Fibroblast of lung (primary cell): ENCODE measurements around the gene SLC27A4. TPM values are rescaled to one million over a fixed set of nuclear protein-coding genes. Genes with fewer than 3 reads are reported as not detected.

ENCODE experiments used
- DNase-seq, 2 donors: peaks; one replicate each; pipeline versions ENCODE4 v3.0.0 to v3.0.0-alpha.2; 2010; ENCODE audit warnings: low read depth in 2 of 2
- H2AFZ ChIP-seq: 2 replicates; pipeline ENCODE4 v1.5.1; 2012; ENCODE audit warnings: low read length, control low read depth, inconsistent platforms
- H3K27ac ChIP-seq: 2 replicates; pipeline ENCODE4 v1.5.1; 2011; ENCODE audit warnings: low read length, control low read depth; ENCODE audit not compliant: insufficient read depth
- H3K27me3 ChIP-seq: 2 replicates; pipeline ENCODE4 v1.5.1; 2011; ENCODE audit warnings: mild to moderate bottlenecking, low read length; ENCODE audit not compliant: control insufficient read depth, insufficient read depth
- H3K36me3 ChIP-seq: 2 replicates; pipeline ENCODE4 v1.5.1; 2011; ENCODE audit warnings: low read length; ENCODE audit not compliant: control insufficient read depth, insufficient read depth
- H3K4me1 ChIP-seq: 2 replicates; pipeline ENCODE4 v1.5.1; 2011; ENCODE audit warnings: low read length; ENCODE audit not compliant: control insufficient read depth, insufficient read depth; ENCODE audit errors: extremely low read depth
- H3K4me2 ChIP-seq: 2 replicates; pipeline ENCODE4 v1.5.1; 2011; ENCODE audit warnings: low read length, control low read depth; ENCODE audit not compliant: insufficient read depth; ENCODE audit errors: extremely low read depth
- H3K4me3 ChIP-seq, 4 experiments: fragments of 200-600 bp in 1 of 4; sonication (generic) in 1 of 4; replicated peaks in 1 of 4; 2 replicates each; pipeline ENCODE4 v1.5.1; 2011 to 2016; ENCODE audit warnings: low read length in 4 of 4, low read depth in 3 of 4, mild to moderate bottlenecking in 3 of 4, control low read depth in 2 of 4, inconsistent platforms in 1 of 4, mixed read lengths in 1 of 4; ENCODE audit not compliant: insufficient read depth in 1 of 4; ENCODE audit errors: control extremely low read depth in 1 of 4
- H3K79me2 ChIP-seq: 2 replicates; pipeline ENCODE4 v1.5.1; 2012; ENCODE audit warnings: mild to moderate bottlenecking, low read length, inconsistent platforms; ENCODE audit not compliant: control insufficient read depth, insufficient read depth
- H3K9ac ChIP-seq: 2 replicates; pipeline ENCODE4 v1.5.1; 2011; ENCODE audit warnings: mild to moderate bottlenecking, low read length, control low read depth; ENCODE audit not compliant: insufficient read depth
- H3K9me3 ChIP-seq: 2 replicates; pipeline ENCODE4 v1.5.1; 2012; ENCODE audit warnings: low read depth, low read length; ENCODE audit not compliant: control insufficient read depth, insufficient read depth
- H4K20me1 ChIP-seq: 2 replicates; pipeline ENCODE4 v1.5.1; 2011; ENCODE audit warnings: low read length; ENCODE audit not compliant: control insufficient read depth, insufficient read depth; ENCODE audit errors: extremely low read depth
- CTCF ChIP-seq, 2 donors: IDR thresholded peaks in 1 of 2; conservative IDR thresholded peaks in 1 of 2; 1 replicate in 1 of 2; 2 replicates in 1 of 2; pipeline ENCODE4 v1.5.1; 2011 to 2012; ENCODE audit warnings: low read length in 2 of 2, control low read depth in 1 of 2, inconsistent platforms in 1 of 2, low read depth in 1 of 2, mild to moderate bottlenecking in 1 of 2
- EZH2 ChIP-seq: IDR thresholded peaks from 2 replicates; pipeline ENCODE4 v1.5.1; 2012; ENCODE audit warnings: low read length, control low read depth, mild to moderate bottlenecking; ENCODE audit errors: missing control alignments
- polyA plus RNA-seq, 2 donors: library from polyadenylated mRNA; depleted of rRNA in 1 of 2; stranded (reverse) in 1 of 2; unstranded in 1 of 2; fragments of >200 nt; gene quantifications; 2 replicates each; pipeline ENCODE4 v1.2.1, GENCODE V29; 2011 to 2012; ENCODE audit warnings: missing spikeins in 1 of 2
- total RNA-seq: library from RNA; depleted of rRNA; stranded (reverse); fragments of >200 nt; gene quantifications from 2 replicates; pipeline ENCODE4 v1.2.1, GENCODE V29; 2014

The SLC27A4 gene
- total and polyA plus RNA-seq, 2 donors (not counting 1 experiment from before 2014, with no cell fraction given): 10.3 to 11.7 TPM

DNA sequence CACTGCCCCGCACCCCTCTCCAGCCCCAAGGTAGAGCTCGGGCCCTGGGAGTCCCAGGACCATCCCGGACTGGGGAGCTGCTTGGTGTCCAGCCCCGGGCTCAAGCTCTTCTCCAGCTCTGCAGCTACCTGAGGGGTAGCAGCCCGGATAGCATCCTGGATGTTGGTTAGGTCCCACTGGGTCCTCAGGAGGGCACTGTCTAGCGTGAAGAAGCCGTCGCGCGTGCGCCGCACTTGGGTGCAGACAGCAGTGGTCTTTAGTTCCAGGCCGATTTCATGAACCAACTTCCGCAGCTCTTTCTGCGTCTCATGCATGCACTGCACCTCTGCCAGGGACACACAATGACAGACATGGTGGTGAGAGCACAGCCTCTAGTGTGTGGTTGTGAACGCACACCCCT, 30.8 kb upstream of the SLC27A4 start:
- Histone ChIP-seq H3K4me2 (no peak overlapping the region), H3K9me3 (no peaks in the 10 kb centered on the region), H3K9ac (no peak overlapping the region), H3K27me3 (no peaks in the 10 kb centered on the region), H3K36me3 (peaks cover 12% of the 10 kb centered on the region), H3K4me1 (peaks cover 4% of the 10 kb centered on the region), H3K27ac (no peak overlapping the region), H2AFZ (no peak overlapping the region), H3K4me3 (no peak overlapping the region), H3K79me2 (no peaks in the 10 kb centered on the region), H4K20me1 (no peaks in the 10 kb centered on the region)
- no peak for DNase-seq
- TF ChIP-seq CTCF (conservative IDR thresholded peaks at IDR 0.05 in 1 of 2, IDR thresholded peaks at IDR 0.05 in 1 of 2; ENCODE audit: low read depth in 1 of 2, low read length in 2 of 2): no peak
- TF ChIP-seq EZH2: no peak

GRCh38 chr9:128310461-128310860, 29.9 kb upstream of the SLC27A4 start:
- no peak overlapping the region for H3K4me3 ChIP-seq
- no peak for DNase-seq
- H3K27me3 ChIP-seq: no peaks in the 10 kb centered on the region
- H3K36me3 ChIP-seq: peaks cover 12% of the 10 kb centered on the region
- H3K9ac ChIP-seq: no peak overlapping the region
- TF ChIP-seq CTCF (conservative IDR thresholded peaks at IDR 0.05 in 1 of 2, IDR thresholded peaks at IDR 0.05 in 1 of 2; ENCODE audit: low read depth in 1 of 2, low read length in 2 of 2): no peak
- no peak for TF ChIP-seq EZH2
- H3K4me1 ChIP-seq: peaks cover 4% of the 10 kb centered on the region
- no peak overlapping the region for H3K27ac ChIP-seq
- no peak overlapping the region for H2AFZ ChIP-seq
- H3K4me2 ChIP-seq: no peak overlapping the region
- H4K20me1 ChIP-seq: no peaks in the 10 kb centered on the region
- H3K79me2 ChIP-seq: no peaks in the 10 kb centered on the region
- no peaks in the 10 kb centered on the region for H3K9me3 ChIP-seq

DNA sequence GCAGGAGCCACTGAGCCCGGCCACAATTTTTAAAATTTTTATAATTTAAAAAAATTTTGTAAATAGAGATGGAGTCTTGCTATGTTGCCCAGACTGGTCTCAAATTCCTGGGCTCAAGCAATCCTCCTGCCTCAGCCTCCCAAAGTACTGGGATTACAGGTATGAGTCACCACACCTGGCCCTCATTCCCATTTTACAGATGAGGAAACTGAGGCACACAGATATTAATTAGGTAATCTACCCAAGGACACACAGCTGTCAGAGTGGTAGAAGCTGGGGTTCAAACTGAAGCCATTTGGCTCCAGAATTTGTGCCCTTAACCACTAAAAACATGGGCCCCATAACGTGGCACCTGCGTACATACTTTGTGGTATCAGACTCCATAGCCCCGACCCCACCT, 25.6 kb upstream of the SLC27A4 start:
- no peak for TF ChIP-seq CTCF (conservative IDR thresholded peaks at IDR 0.05 in 1 of 2, IDR thresholded peaks at IDR 0.05 in 1 of 2; ENCODE audit: low read depth in 1 of 2, low read length in 2 of 2)
- no peak for TF ChIP-seq EZH2
- H3K27me3 ChIP-seq: no peaks in the 10 kb centered on the region

More for the DNA sequence above, 25.6 kb upstream of the SLC27A4 start:
- Histone ChIP-seq H3K4me1 (no peaks in the 10 kb centered on the region), H3K36me3 (peaks cover 17% of the 10 kb centered on the region), H2AFZ (no peak overlapping the region), H3K79me2 (no peaks in the 10 kb centered on the region), H3K9ac (no peak overlapping the region), H3K27ac (no peak overlapping the region), H3K4me2 (no peak overlapping the region), H4K20me1 (no peaks in the 10 kb centered on the region), H3K9me3 (no peaks in the 10 kb centered on the region), H3K4me3 (no peak overlapping the region)
- no peak for DNase-seq
